Lower lobe of right lung (tissue), 2 donors: ENCODE results near the gene HORMAD2. TPM values are rescaled to one million over a fixed set of nuclear protein-coding genes. Genes with fewer than 3 reads are reported as not detected.

Experiments
- ATAC-seq, 2 donors: fragments of 200-7000 bp; cut with Tn5 transposase; one replicate each; pipeline ENCODE4 v1.9.1; 2020 to 2022; ENCODE audit warnings: mild to moderate bottlenecking in 2 of 2, moderate library complexity in 2 of 2
- DNase-seq: peaks from one replicate; pipeline ENCODE4 v3.0.0-alpha.2; 2020
- H3K27ac ChIP-seq: fragments of 200-600 bp; one replicate; pipeline ENCODE4 v1.8.0; 2022
- H3K27me3 ChIP-seq: fragments of 200-600 bp; one replicate; pipeline ENCODE4 v1.8.0; 2022; ENCODE audit warnings: low read depth
- H3K36me3 ChIP-seq: fragments of 200-600 bp; one replicate; pipeline ENCODE4 v1.8.0; 2022; ENCODE audit warnings: mild to moderate bottlenecking
- H3K4me1 ChIP-seq: fragments of 200-600 bp; one replicate; pipeline ENCODE4 v1.8.0; 2022
- H3K4me3 ChIP-seq: fragments of 200-600 bp; one replicate; pipeline ENCODE4 v1.8.0; 2022; ENCODE audit warnings: mild to moderate bottlenecking
- H3K9me3 ChIP-seq: fragments of 200-600 bp; one replicate; pipeline ENCODE4 v1.8.0; 2022
- intact Hi-C: fragments of 100-400 bp; cut with DNase I; formaldehyde crosslinking; loops from one replicate; pipeline ENCODE4 v1.11.0; 2022
- total RNA-seq: library from RNA; stranded (reverse); fragmentation: NEBNext Ultra II Directional; extraction: Animal tissue kit (Norgen Biotek cat#: 25700); gene quantifications from one replicate; pipeline ENCODE4 v1.2.1, GENCODE V29; 2021
- TF ChIP-seq, protein P1 (sequence below): fragments of 200-600 bp; IDR thresholded peaks from one replicate; pipeline ENCODE4 v1.8.0; 2022; ENCODE audit warnings: antibody characterized with exemption, mild to moderate bottlenecking
- donor health status: DM: no; HTN: yes; CAD: no; lungs with severe emphysema.

The HORMAD2 gene
- total RNA-seq, 1 donor from 2014 or later = not detected

GRCh38 chr22:30176431-30176830 is 96.2 kb downstream of the HORMAD2 start:
- no peaks in the 10 kb centered on the region for H3K4me1 ChIP-seq
- intact Hi-C loops = no loop called here
- no peak for DNase-seq
- TF ChIP-seq, protein P1, sequence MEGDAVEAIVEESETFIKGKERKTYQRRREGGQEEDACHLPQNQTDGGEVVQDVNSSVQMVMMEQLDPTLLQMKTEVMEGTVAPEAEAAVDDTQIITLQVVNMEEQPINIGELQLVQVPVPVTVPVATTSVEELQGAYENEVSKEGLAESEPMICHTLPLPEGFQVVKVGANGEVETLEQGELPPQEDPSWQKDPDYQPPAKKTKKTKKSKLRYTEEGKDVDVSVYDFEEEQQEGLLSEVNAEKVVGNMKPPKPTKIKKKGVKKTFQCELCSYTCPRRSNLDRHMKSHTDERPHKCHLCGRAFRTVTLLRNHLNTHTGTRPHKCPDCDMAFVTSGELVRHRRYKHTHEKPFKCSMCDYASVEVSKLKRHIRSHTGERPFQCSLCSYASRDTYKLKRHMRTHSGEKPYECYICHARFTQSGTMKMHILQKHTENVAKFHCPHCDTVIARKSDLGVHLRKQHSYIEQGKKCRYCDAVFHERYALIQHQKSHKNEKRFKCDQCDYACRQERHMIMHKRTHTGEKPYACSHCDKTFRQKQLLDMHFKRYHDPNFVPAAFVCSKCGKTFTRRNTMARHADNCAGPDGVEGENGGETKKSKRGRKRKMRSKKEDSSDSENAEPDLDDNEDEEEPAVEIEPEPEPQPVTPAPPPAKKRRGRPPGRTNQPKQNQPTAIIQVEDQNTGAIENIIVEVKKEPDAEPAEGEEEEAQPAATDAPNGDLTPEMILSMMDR = no peak
- ATAC-seq = no peak
- no peaks in the 10 kb centered on the region for H3K27me3 ChIP-seq
- H3K27ac ChIP-seq = no peak overlapping the region
- H3K9me3 ChIP-seq = no peaks in the 10 kb centered on the region
- H3K36me3 ChIP-seq = no peaks in the 10 kb centered on the region
- H3K4me3 ChIP-seq = no peak overlapping the region

- H3K4me3 ChIP-seq = no peak overlapping the region
- no peaks in the 10 kb centered on the region for H3K36me3 ChIP-seq
- intact Hi-C loops = no loop called here
- no peaks in the 10 kb centered on the region for H3K4me1 ChIP-seq
- no peaks in the 10 kb centered on the region for H3K9me3 ChIP-seq
- DNase-seq (no peak), ATAC-seq (no peak)
- H3K27me3 ChIP-seq = no peaks in the 10 kb centered on the region
- no peak overlapping the region for H3K27ac ChIP-seq
- TF ChIP-seq, protein P1 = no peak
Observed at GRCh38 chr22:30178181-30179126, 98.2 kb downstream of the HORMAD2 start.

DNA sequence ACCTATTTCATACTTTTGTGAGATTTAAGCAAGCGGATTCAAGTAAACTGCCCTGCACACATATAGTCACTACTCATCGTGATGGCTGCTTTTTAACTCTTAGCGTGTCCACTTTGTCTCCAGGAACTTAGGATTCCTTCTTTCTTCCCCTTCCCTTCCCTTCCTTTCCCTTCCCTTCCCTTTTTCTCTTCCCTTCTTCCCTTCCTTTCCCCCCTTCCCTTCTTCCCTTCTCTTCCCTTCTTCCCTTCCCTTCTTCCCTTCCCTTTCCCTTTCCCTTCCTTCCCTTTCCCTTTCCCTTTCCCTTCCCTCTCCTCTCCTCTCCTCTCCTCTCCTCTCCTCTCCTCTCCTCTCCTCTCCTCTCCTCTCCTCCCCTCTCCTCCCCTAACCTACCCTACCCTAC is 100.4 kb downstream of the HORMAD2 start:
- Histone ChIP-seq H3K27ac (no peak overlapping the region), H3K27me3 (no peaks in the 10 kb centered on the region), H3K4me1 (no peaks in the 10 kb centered on the region), H3K4me3 (no peak overlapping the region), H3K9me3 (no peaks in the 10 kb centered on the region), H3K36me3 (no peaks in the 10 kb centered on the region)
- DNase-seq (no peak), ATAC-seq (no peak)
- TF ChIP-seq, protein P1 = no peak
- intact Hi-C loops = no loop called here

DNA sequence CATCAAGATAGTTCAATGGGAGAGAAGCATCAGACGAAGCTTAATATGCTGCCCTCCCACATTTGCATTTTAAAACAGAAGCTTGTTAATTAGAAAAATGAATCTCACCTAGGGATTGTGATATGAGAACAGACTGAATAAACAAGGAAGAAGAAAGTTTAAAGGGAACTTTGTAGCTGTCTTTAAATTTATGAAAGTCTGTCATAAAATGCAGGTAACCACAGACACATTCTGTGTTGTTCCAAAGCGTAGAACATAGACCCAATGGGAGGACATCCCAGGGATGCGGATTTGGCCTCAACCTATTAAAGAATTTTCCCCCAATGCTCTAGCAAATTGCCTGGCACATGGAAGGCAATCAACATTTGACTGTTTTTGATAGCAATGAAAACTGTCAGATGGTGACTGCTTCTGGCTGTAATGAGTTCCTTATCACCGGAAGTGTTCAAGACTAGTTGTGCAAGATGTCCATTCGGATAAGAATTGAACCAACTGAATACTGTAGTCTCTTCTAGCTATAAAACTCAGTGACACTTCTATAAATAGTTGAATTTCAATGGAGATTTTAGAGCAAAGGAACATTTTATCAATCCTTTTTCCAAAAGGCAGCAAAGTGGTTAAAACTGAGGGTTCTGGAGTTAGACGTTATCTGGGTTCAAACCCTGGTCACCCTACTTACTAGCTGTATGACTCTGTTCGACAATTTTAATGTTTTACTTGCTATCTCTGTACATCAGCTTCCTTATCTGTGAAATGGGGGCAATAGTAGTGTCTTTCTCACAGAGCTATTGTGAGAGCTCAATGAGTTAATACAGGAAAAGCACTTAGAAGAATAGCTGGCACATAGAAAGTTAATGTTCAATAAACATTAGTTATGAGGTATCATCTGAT is 101.4 kb downstream of the HORMAD2 start:
- Histone ChIP-seq H3K27ac (no peak overlapping the region), H3K4me3 (no peak overlapping the region), H3K9me3 (no peaks in the 10 kb centered on the region), H3K27me3 (no peaks in the 10 kb centered on the region), H3K36me3 (no peaks in the 10 kb centered on the region), H3K4me1 (no peaks in the 10 kb centered on the region)
- DNase-seq (no peak), ATAC-seq (no peak)
- intact Hi-C loops = no loop called here
- TF ChIP-seq, protein P1 = no peak

- Histone ChIP-seq H3K27ac (no peak overlapping the region), H3K4me3 (no peak overlapping the region), H3K4me1 (no peaks in the 10 kb centered on the region), H3K9me3 (no peaks in the 10 kb centered on the region), H3K36me3 (no peaks in the 10 kb centered on the region), H3K27me3 (no peaks in the 10 kb centered on the region)
- intact Hi-C loops = no loop called here
- TF ChIP-seq, protein P1 = no peak
- DNase-seq (no peak), ATAC-seq (no peak)
Observed at GRCh38 chr22:30182350-30182745, 102.1 kb downstream of the HORMAD2 start.
